ENCODE measurements around the gene BCAS1.

Gene BCAS1

GRCh38 chr20:53957451-53958172 is 112.8 kb downstream of the BCAS1 start:
- DNase-seq: peak in 1 of 2 experiments; percentile 10

- DNase-seq: no peak
Measured at GRCh38 chr20:53956013-53956715, 114.2 kb downstream of the BCAS1 start.

- DNase-seq: no peak
Measured at GRCh38 chr20:53954723-53955658, 115.4 kb downstream of the BCAS1 start.

- DNase-seq: no peak
Measured at GRCh38 chr20:53952528-53953096, 117.8 kb downstream of the BCAS1 start.

GRCh38 chr20:53950578-53950977 is 119.8 kb downstream of the BCAS1 start:
- no peak for DNase-seq

- DNase-seq: no peak
Measured at GRCh38 chr20:53950031-53950430, 120.4 kb downstream of the BCAS1 start.

- peak; percentile 54 to 57 for DNase-seq
Measured at GRCh38 chr20:53949319-53949839, 121.0 kb downstream of the BCAS1 start.

- no peak for DNase-seq
Measured at GRCh38 chr20:53948383-53949318, 121.7 kb downstream of the BCAS1 start.

GRCh38 chr20:53947501-53948195 is 122.7 kb downstream of the BCAS1 start:
- no peak for DNase-seq

- no peak for DNase-seq
Measured at GRCh38 chr20:53946106-53946505, 124.3 kb downstream of the BCAS1 start.

GRCh38 chr20:53945478-53945877 is 124.9 kb downstream of the BCAS1 start:
- no peak for DNase-seq

- no peak for DNase-seq
Measured at GRCh38 chr20:53944796-53945195, 125.6 kb downstream of the BCAS1 start.

- peak; percentile 36 to 47 for DNase-seq
Measured at GRCh38 chr20:53943522-53944291, 126.7 kb downstream of the BCAS1 start.

- DNase-seq: no peak
Measured at GRCh38 chr20:53942973-53943372, 127.4 kb downstream of the BCAS1 start.

GRCh38 chr20:53942472-53942816 is 128.0 kb downstream of the BCAS1 start:
- no peak for DNase-seq

- no peak for DNase-seq
Measured at GRCh38 chr20:53941680-53942471, 128.5 kb downstream of the BCAS1 start.

- no peak for DNase-seq
Measured at GRCh38 chr20:53940907-53941545, 129.4 kb downstream of the BCAS1 start.

GRCh38 chr20:53940360-53940702 is 130.1 kb downstream of the BCAS1 start:
- DNase-seq: no peak
